K562 (cell line): ENCODE data around the gene CHD5. TPM values are rescaled to one million over a fixed set of nuclear protein-coding genes. Genes with fewer than 3 reads are reported as not detected.
A peak's percentile ranks its signal among the peaks of the same experiment; 100 is the strongest.

ENCODE experiments used
- ATAC-seq: fragments of 200-7000 bp; cut with Tn5 transposase; 3 replicates; pipeline ENCODE4 v1.9.1; 2020; ENCODE audit warnings: moderate library complexity
- BruUV-seq: library from RNA; stranded (reverse); fragments of 400-500 nt; replicated peaks from 2 replicates; lab custom pipeline; 2021; lab: Mats Ljungman, UMichigan
- CTCF ChIA-PET: fragments of 300-600 bp; formaldehyde crosslinking; extraction: SDS; loops from one replicate; lab custom pipeline; 2021; ENCODE audit warnings: low intra/inter-chr PET ratio; lab: Yijun Ruan, JAX
- POLR2A ChIA-PET: fragments of 300-600, 350-650 bp; sonication (Branson Sonifier 250); formaldehyde crosslinking; extraction: SDS; loops from one replicate; lab custom pipeline; 2021; ENCODE audit warnings: antibody characterized with exemption, inconsistent platforms; lab: Yijun Ruan, JAX
- DNase-seq, 4 experiments: peaks; one replicate each; pipeline versions ENCODE4 v3.0.0 to v3.0.0-alpha.2; 2011 to 2018; ENCODE audit warnings: low spot score in 3 of 4, mixed read lengths in 3 of 4; ENCODE audit errors: extremely low read depth in 1 of 4
- FAIRE-seq: peaks from 2 replicates; lab custom pipeline; 2011; peaks lifted over from hg19 to GRCh38; lab: Jason Lieb, UNC
- H2AFZ ChIP-seq: 2 replicates; pipeline ENCODE4 v1.6.0; 2011; ENCODE audit warnings: low read depth, low read length, control low read depth, inconsistent platforms
- H3K27ac ChIP-seq: fragments of 200-600 bp; 3 replicates; pipeline ENCODE4 v1.8.0; 2011; ENCODE audit warnings: low read depth, mild to moderate bottlenecking, control low read depth, inconsistent platforms, low read length, moderate library complexity, mixed read lengths; ENCODE audit errors: extremely low read depth
- H3K27me3 ChIP-seq, 2 experiments: fragments of 300-600 bp in 1 of 2; 2 replicates in 1 of 2; 3 replicates in 1 of 2; pipeline versions ENCODE4 v1.6.0 to v1.8.0; 2011; ENCODE audit warnings: inconsistent platforms in 2 of 2, low read length in 2 of 2, mild to moderate bottlenecking in 1 of 2, mixed read lengths in 1 of 2, moderate library complexity in 1 of 2; ENCODE audit not compliant: control insufficient read depth in 2 of 2, insufficient read depth in 2 of 2
- H3K36me3 ChIP-seq: fragments of 300-600 bp; 3 replicates; pipeline ENCODE4 v1.8.0; 2011; ENCODE audit warnings: mild to moderate bottlenecking, low read length, inconsistent platforms; ENCODE audit not compliant: control insufficient read depth, insufficient read depth
- H3K4me1 ChIP-seq, 2 experiments: fragments of 200-600 bp in 1 of 2; replicated peaks in 1 of 2; 2 replicates in 1 of 2; 3 replicates in 1 of 2; pipeline versions ENCODE4 v1.5.1 to v1.8.0; 2011; ENCODE audit warnings: inconsistent platforms in 2 of 2, low read length in 2 of 2, mild to moderate bottlenecking in 1 of 2, mixed read lengths in 1 of 2, moderate library complexity in 1 of 2; ENCODE audit not compliant: control insufficient read depth in 2 of 2, insufficient read depth in 2 of 2
- H3K4me2 ChIP-seq: 2 replicates; pipeline ENCODE4 v1.6.1; 2011; ENCODE audit warnings: low read length, control low read depth, inconsistent platforms, mixed read lengths; ENCODE audit not compliant: insufficient read depth
- H3K4me3 ChIP-seq: fragments of 200-600 bp; sonication (generic), shearing (Covaris generic); 2 replicates; pipeline ENCODE4 v1.5.1; 2016; ENCODE audit warnings: control low read depth, inconsistent platforms
- H3K79me2 ChIP-seq: fragments of 200-600 bp; 3 replicates; pipeline ENCODE4 v1.8.0; 2011; ENCODE audit warnings: low read length, inconsistent platforms; ENCODE audit not compliant: control insufficient read depth, insufficient read depth
- H3K9ac ChIP-seq, 2 experiments: 2 replicates each; pipeline versions ENCODE4 v1.6.0 to v1.6.1; 2011; ENCODE audit warnings: low read depth in 2 of 2, low read length in 2 of 2, control low read depth in 1 of 2, inconsistent platforms in 1 of 2, mild to moderate bottlenecking in 1 of 2, mixed read lengths in 1 of 2; ENCODE audit not compliant: insufficient read depth in 1 of 2
- H3K9me1 ChIP-seq: one replicate; pipeline ENCODE4 v1.6.0; 2011; ENCODE audit warnings: inconsistent platforms, mild to moderate bottlenecking, low read length, moderate library complexity; ENCODE audit not compliant: control insufficient read depth, insufficient read depth
- H3K9me3 ChIP-seq: replicated peaks from 2 replicates; pipeline ENCODE4 v1.5.1; 2011; ENCODE audit warnings: low read depth, low read length, inconsistent platforms; ENCODE audit not compliant: control insufficient read depth, insufficient read depth
- H4K20me1 ChIP-seq: replicated peaks from 2 replicates; pipeline ENCODE4 v1.6.1; 2011; ENCODE audit warnings: low read length, inconsistent platforms, mixed read lengths; ENCODE audit not compliant: control insufficient read depth, insufficient read depth
- BRCA1 ChIP-seq, 2 experiments: fragments of 450-650 bp in 1 of 2; sonication (generic) in 1 of 2; formaldehyde crosslinking in 1 of 2; IDR thresholded peaks; 2 replicates each; pipeline versions ENCODE4 v1.5.0 to v1.6.1; 2017 to 2020; ENCODE audit warnings: mild to moderate bottlenecking in 1 of 2, missing genetic modification reagents in 1 of 2
- ERF ChIP-seq: fragments of 450-650 bp; formaldehyde crosslinking; IDR thresholded peaks from 2 replicates; pipeline ENCODE4 v1.4.0; 2020; ENCODE audit warnings: mild to moderate bottlenecking, mixed read lengths
- NFXL1 ChIP-seq: fragments of 450-650 bp; formaldehyde crosslinking; IDR thresholded peaks from 2 replicates; pipeline ENCODE4 v1.4.0; 2021; ENCODE audit warnings: mild to moderate bottlenecking
- NR3C1 ChIP-seq: sonication (generic); formaldehyde crosslinking; IDR thresholded peaks from 2 replicates; pipeline ENCODE4 v1.8.1; 2022; ENCODE audit warnings: missing genetic modification reagents
- RAD21 ChIP-seq, 2 experiments: fragments of 250-450 bp in 1 of 2; fragments of 450-650 bp in 1 of 2; sonication (Bioruptor Pico) in 1 of 2; formaldehyde crosslinking in 1 of 2; IDR thresholded peaks in 1 of 2; conservative IDR thresholded peaks in 1 of 2; 2 replicates each; pipeline versions ENCODE4 v1.4.0 to v1.8.0; 2020 to 2022; ENCODE audit warnings: mild to moderate bottlenecking in 2 of 2, moderate library complexity in 1 of 2
- SAFB ChIP-seq: fragments of 200-400 bp; formaldehyde crosslinking; IDR thresholded peaks from 2 replicates; pipeline ENCODE4 v1.6.1; 2017; ENCODE audit warnings: low read depth, low read length, borderline replicate concordance
- SETDB1 ChIP-seq: IDR thresholded peaks from one replicate; pipeline ENCODE4 v1.6.1; 2012; ENCODE audit warnings: low read length, control low read depth, inconsistent platforms
- SMARCA4 ChIP-seq: fragments of 450-650 bp; IDR thresholded peaks from 2 replicates; pipeline ENCODE4 v1.6.1; 2016
- ZBTB17 ChIP-seq: fragments of 450-650 bp; formaldehyde crosslinking; IDR thresholded peaks from 2 replicates; pipeline ENCODE4 v1.4.0; 2020; ENCODE audit warnings: mild to moderate bottlenecking
- WGBS: fragments of 100-300 bp; shearing (Covaris generic); methylation state at CpG from one replicate; pipeline ENCODE4 v1.1.6; 2016; ENCODE audit warnings: low coverage, mixed read lengths; ENCODE audit not compliant: insufficient coverage; ENCODE audit errors: missing lambda C conversion rate; 5-methylcytosine and 5-hydroxymethylcytosine counted together
- in situ Hi-C: fragments of 300-500 bp; cut with MboI; formaldehyde crosslinking; loops from 4 replicates; pipeline ENCODE4 v1.15.0; 2018; ENCODE audit warnings: inconsistent platforms, mixed read lengths
- intact Hi-C: fragments of 100-400 bp; cut with micrococcal nuclease; formaldehyde crosslinking; loops from 2 replicates; pipeline ENCODE4 v1.14.2; 2022
- polyA plus RNA-seq, 8 experiments: library from polyadenylated mRNA; depleted of rRNA in 4 of 8; stranded (reverse) in 5 of 8; unstranded in 3 of 8; fragments of >200 nt; fragmentation: Nextera tagmentation in 2 of 8; fragmentation: Illumina TruSeq in 1 of 8; extraction: Ambion mirVana in 2 of 8; extraction: Trizol in 1 of 8; gene quantifications; 2 replicates each; pipeline versions ENCODE4 v1.2.1 to v1.2.3, GENCODE V29; 2011 to 2014; ENCODE audit warnings: inconsistent platforms in 1 of 8, missing spikeins in 1 of 8
- total RNA-seq, 7 experiments: library from RNA; depleted of rRNA in 6 of 7; stranded (reverse); fragments of >200 nt in 6 of 7; fragmentation: Illumina TruSeq in 2 of 7; extraction: Trizol in 2 of 7; gene quantifications; 2 replicates each; pipeline versions ENCODE4 v1.2.1 to v1.2.3, GENCODE V29; 2011 to 2021; ENCODE audit warnings: low replicate concordance in 1 of 7
- TF ChIP-seq, protein P1 (sequence below): sonication (generic); formaldehyde crosslinking; IDR thresholded peaks from 2 replicates; pipeline ENCODE4 v1.8.1; 2022; ENCODE audit warnings: missing genetic modification reagents
- TF ChIP-seq, protein P2 (sequence below): fragments of 450-650 bp; IDR thresholded peaks from one replicate; pipeline ENCODE4 v1.6.1; 2018; ENCODE audit warnings: mild to moderate bottlenecking, moderate library complexity; ENCODE audit not compliant: partially characterized antibody
- TF ChIP-seq, protein P3 (sequence below): sonication (generic); formaldehyde crosslinking; IDR thresholded peaks from 2 replicates; pipeline ENCODE4 v1.8.0; 2023; ENCODE audit warnings: mild to moderate bottlenecking, missing genetic modification reagents

The CHD5 gene
- total and polyA plus RNA-seq, 9 of the 15 experiments (the other 6 are each of a cell fraction or from before 2014, with no cell fraction given), result 0.03 to 0.52 (median 0.11) TPM; not detected in 2

DNA sequence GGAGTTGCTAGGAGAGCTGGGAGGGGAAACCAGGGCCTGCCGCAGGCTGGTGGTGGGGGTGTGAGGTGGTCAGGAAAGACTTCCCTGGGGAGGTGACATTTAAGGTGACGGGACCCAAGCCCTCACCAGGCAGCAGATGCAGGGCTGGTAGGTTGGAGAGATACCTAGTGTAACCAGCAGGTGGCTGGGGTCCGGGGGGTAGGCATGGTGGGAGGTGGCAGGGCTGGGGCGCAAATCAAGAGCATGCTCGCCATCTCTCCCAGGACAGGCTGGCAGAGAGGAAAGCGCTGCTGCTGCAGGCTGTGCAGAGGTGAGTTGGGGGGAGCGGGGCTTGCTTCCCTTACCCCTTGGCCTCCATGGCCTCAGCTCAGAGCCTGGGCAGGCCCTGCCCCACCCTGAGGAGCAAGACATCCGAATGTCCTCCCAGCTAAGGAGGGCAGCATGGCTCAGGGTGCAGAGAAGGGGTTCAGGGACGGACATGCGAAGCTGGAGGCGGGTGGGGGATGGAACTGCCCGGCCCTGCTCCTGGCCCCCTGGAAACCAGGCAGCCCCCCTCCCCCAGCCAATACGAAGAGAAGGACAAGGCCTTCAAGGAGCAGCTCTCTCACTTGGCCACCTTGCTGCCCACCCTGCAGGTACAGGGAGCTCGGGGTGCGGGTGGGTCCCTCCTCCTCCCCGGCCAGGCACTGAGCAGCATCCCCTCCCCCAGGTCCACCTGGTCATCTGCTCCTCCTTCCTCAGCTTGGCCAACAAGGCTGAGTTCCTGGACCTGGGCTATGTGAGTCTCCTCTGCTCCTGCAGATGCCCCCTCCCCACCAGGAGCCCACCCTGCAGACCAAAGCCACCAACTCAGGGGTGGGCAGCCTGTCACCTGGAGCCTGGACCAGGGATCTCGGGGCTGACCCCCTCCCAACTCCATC is 29.8 kb upstream of the CHD5 start:
- BruUV-seq, result no TSS peak
- ChIA-PET CTCF (no interaction called here), POLR2A (interaction anchor here (0.6 to 1.9 kb wide), 5 partner anchors 8 to 298 kb away, joined by 3 to 6 read pairs (median 4); no protein-coding TSS in a partner anchor)
- WGBS, result 74% methylated on average over 15 of the region's 17 CpGs
- ATAC-seq, result peak; percentile 4; the same call in 1 of the 3 replicates
- peak overlapping the region; percentile 86 for H2AFZ ChIP-seq
- H3K9me3 ChIP-seq, result no peaks in the 10 kb centered on the region
- peaks cover 56% of the 10 kb centered on the region; the same call in 2 of the 3 replicates for H3K36me3 ChIP-seq
- peak overlapping the region; percentile 71 for H3K4me2 ChIP-seq
- H3K27me3 ChIP-seq, result no peaks in the 10 kb centered on the region
- H3K4me1 ChIP-seq, result peaks cover 7 to 72% of the 10 kb centered on the region in 2 experiments; a peak in 4 of 5 replicates
- peak overlapping the region; percentile 41 for H3K4me3 ChIP-seq
- intact Hi-C loops, result no loop called here
- no peaks in the 10 kb centered on the region for H4K20me1 ChIP-seq
- H3K79me2 ChIP-seq, result peaks cover 49% of the 10 kb centered on the region
- H3K9me1 ChIP-seq, result peaks cover 4% of the 10 kb centered on the region
- peak overlapping the region; percentile 68 to 95 for H3K9ac ChIP-seq
- FAIRE-seq, result no peak
- in situ Hi-C loops, result no loop called here
- H3K27ac ChIP-seq, result peak overlapping the region; percentile 75; the same call in 2 of the 3 replicates
- peak; percentile 38 to 51 (median 40) for DNase-seq
- no peak for TF ChIP-seq RAD21 (CRISPR knock-in tag; conservative IDR thresholded peaks at IDR 0.05 in 1 of 2, IDR thresholded peaks at IDR 0.05 in 1 of 2)
- TF ChIP-seq BRCA1 (IDR thresholded peaks at IDR 0.05), result no peak
- TF ChIP-seq BRCA1 (CRISPR knock-in tag; IDR thresholded peaks at IDR 0.05), result peak; percentile 16; the same call in 1 of the 2 replicates
- TF ChIP-seq NR3C1 (CRISPR knock-in tag), result peak; percentile 12; the same call in 1 of the 2 replicates
- TF ChIP-seq, protein P1, sequence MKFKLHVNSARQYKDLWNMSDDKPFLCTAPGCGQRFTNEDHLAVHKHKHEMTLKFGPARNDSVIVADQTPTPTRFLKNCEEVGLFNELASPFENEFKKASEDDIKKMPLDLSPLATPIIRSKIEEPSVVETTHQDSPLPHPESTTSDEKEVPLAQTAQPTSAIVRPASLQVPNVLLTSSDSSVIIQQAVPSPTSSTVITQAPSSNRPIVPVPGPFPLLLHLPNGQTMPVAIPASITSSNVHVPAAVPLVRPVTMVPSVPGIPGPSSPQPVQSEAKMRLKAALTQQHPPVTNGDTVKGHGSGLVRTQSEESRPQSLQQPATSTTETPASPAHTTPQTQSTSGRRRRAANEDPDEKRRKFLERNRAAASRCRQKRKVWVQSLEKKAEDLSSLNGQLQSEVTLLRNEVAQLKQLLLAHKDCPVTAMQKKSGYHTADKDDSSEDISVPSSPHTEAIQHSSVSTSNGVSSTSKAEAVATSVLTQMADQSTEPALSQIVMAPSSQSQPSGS (CRISPR knock-in tag), result no peak
- TF ChIP-seq NFXL1 (CRISPR knock-in tag), result no peak
- no peak for TF ChIP-seq ZBTB17 (CRISPR knock-in tag)
- no peak for TF ChIP-seq SAFB
- TF ChIP-seq SMARCA4, result no peak
- TF ChIP-seq, protein P2, sequence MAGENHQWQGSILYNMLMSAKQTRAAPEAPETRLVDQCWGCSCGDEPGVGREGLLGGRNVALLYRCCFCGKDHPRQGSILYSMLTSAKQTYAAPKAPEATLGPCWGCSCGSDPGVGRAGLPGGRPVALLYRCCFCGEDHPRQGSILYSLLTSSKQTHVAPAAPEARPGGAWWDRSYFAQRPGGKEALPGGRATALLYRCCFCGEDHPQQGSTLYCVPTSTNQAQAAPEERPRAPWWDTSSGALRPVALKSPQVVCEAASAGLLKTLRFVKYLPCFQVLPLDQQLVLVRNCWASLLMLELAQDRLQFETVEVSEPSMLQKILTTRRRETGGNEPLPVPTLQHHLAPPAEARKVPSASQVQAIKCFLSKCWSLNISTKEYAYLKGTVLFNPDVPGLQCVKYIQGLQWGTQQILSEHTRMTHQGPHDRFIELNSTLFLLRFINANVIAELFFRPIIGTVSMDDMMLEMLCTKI, result no peak
- no peak for TF ChIP-seq ERF (CRISPR knock-in tag)
- TF ChIP-seq SETDB1, result no peak
- TF ChIP-seq, protein P3, sequence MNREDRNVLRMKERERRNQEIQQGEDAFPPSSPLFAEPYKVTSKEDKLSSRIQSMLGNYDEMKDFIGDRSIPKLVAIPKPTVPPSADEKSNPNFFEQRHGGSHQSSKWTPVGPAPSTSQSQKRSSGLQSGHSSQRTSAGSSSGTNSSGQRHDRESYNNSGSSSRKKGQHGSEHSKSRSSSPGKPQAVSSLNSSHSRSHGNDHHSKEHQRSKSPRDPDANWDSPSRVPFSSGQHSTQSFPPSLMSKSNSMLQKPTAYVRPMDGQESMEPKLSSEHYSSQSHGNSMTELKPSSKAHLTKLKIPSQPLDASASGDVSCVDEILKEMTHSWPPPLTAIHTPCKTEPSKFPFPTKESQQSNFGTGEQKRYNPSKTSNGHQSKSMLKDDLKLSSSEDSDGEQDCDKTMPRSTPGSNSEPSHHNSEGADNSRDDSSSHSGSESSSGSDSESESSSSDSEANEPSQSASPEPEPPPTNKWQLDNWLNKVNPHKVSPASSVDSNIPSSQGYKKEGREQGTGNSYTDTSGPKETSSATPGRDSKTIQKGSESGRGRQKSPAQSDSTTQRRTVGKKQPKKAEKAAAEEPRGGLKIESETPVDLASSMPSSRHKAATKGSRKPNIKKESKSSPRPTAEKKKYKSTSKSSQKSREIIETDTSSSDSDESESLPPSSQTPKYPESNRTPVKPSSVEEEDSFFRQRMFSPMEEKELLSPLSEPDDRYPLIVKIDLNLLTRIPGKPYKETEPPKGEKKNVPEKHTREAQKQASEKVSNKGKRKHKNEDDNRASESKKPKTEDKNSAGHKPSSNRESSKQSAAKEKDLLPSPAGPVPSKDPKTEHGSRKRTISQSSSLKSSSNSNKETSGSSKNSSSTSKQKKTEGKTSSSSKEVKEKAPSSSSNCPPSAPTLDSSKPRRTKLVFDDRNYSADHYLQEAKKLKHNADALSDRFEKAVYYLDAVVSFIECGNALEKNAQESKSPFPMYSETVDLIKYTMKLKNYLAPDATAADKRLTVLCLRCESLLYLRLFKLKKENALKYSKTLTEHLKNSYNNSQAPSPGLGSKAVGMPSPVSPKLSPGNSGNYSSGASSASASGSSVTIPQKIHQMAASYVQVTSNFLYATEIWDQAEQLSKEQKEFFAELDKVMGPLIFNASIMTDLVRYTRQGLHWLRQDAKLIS (CRISPR knock-in tag), result no peak
